Right atrium auricular region (tissue), 2 donors: Measurements from ENCODE around the gene PIF1. TPM values are rescaled to one million over a fixed set of nuclear protein-coding genes. Genes with fewer than 3 reads are reported as not detected.

Experiments
- DNase-seq: peaks from one replicate; pipeline ENCODE4 v3.0.0-alpha.2; 2019; ENCODE audit warnings: low spot score
- H3K27ac ChIP-seq, 2 donors: fragments of 200-600 bp; sonication (generic); 1 replicate in 1 of 2; 2 replicates in 1 of 2; pipeline ENCODE4 v1.5.1; 2016 to 2019
- H3K27me3 ChIP-seq, 2 donors: fragments of 200-600 bp; sonication (generic); one replicate each; pipeline versions ENCODE4 v1.5.1 to v1.6.0; 2017 to 2019
- H3K36me3 ChIP-seq: fragments of 200-600 bp; sonication (generic); one replicate; pipeline ENCODE4 v1.5.1; 2016
- H3K4me1 ChIP-seq, 2 donors: fragments of 200-600 bp; sonication (generic); one replicate each; pipeline versions ENCODE4 v1.5.1 to v1.6.0; 2017 to 2019
- H3K4me3 ChIP-seq, 2 donors: fragments of 200-600 bp; sonication (generic); 1 replicate in 1 of 2; 2 replicates in 1 of 2; pipeline ENCODE4 v1.5.1; 2017 to 2019; ENCODE audit warnings: mild to moderate bottlenecking in 1 of 2, moderate library complexity in 1 of 2
- H3K9me3 ChIP-seq, 2 donors: fragments of 200-600 bp; sonication (generic); one replicate each; pipeline ENCODE4 v1.5.1; 2019
- total RNA-seq, 2 donors: library from RNA; depleted of rRNA; stranded (reverse); fragments of >200 nt; gene quantifications; one replicate each; pipeline ENCODE4 v1.1.0, GENCODE V29; 2016
- TF ChIP-seq, protein P1 (sequence below), 2 donors: fragments of 200-600 bp; sonication (generic); IDR thresholded peaks; one replicate each; pipeline ENCODE4 v1.5.1; 2019; ENCODE audit warnings: antibody characterized with exemption in 2 of 2

The PIF1 gene
- total RNA-seq, 2 donors from 2014 or later, result 0.28 to 0.56 TPM

DNA sequence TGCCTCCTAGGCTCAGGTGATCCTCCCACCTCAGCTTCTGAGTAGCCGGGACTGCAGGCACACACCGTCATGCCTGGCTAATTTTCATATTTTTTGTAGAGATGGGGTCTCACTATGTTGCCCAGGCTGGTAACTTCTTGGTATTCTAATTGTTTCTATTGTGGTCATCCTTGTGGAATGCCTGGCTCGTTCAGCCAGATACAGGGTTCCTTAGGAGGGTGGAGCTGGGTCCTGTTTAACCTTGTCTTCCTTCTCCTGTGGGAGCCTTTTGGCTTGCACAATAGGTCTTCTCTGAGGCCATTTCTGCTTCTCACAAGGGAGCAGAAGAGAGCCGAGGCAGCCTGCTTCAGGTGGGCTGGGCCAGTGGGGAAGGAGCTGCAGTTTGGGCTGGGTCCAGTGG, 32.0 kb upstream of the PIF1 start:
- peaks cover 56% of the 10 kb centered on the region for H3K36me3 ChIP-seq
- H3K9me3 ChIP-seq, result no peaks in the 10 kb centered on the region
- peak overlapping the region; percentile 73 to 82 for H3K27ac ChIP-seq
- H3K4me3 ChIP-seq, result no peak overlapping the region
- peaks cover 0 to 57% of the 10 kb centered on the region in 2 donors for H3K4me1 ChIP-seq
- DNase-seq, result no peak
- TF ChIP-seq, protein P1, sequence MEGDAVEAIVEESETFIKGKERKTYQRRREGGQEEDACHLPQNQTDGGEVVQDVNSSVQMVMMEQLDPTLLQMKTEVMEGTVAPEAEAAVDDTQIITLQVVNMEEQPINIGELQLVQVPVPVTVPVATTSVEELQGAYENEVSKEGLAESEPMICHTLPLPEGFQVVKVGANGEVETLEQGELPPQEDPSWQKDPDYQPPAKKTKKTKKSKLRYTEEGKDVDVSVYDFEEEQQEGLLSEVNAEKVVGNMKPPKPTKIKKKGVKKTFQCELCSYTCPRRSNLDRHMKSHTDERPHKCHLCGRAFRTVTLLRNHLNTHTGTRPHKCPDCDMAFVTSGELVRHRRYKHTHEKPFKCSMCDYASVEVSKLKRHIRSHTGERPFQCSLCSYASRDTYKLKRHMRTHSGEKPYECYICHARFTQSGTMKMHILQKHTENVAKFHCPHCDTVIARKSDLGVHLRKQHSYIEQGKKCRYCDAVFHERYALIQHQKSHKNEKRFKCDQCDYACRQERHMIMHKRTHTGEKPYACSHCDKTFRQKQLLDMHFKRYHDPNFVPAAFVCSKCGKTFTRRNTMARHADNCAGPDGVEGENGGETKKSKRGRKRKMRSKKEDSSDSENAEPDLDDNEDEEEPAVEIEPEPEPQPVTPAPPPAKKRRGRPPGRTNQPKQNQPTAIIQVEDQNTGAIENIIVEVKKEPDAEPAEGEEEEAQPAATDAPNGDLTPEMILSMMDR (IDR thresholded peaks at IDR 0.05), result no peak
- no peaks in the 10 kb centered on the region for H3K27me3 ChIP-seq

DNA sequence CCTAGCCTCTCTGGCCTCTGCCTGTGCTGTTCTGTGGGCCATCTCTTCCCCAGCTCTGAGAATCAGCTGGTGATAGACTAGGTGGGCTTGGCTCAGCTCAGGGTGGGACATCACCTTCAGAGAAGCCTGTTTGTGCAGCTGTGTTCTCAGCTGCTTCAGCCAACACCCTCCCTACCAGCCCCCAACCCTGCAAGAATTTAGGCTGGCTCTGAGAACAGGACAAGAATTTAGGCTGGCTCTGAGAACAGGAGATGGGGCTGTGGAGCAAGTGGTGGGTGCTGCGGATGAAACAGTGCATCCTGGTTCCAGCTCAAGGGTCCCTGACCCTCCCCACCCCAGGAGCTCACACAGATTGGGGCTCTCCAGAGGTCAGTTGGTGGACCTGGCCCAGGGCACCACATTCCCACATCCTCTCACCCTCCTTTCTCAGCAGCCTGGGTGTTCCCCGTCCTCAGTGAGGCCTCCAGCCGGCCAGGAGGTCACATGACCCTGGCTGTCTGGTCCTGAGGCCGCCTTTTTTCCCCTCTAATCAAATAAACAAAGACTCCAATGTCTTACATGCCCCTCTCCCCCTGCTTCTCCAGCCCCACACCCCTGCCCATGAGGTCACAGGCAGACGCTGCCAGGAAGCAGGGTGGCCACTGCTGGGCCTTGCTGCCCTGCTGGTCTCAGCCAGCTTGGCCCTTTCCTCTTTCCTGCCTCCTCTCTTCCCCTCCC, 31.1 kb upstream of the PIF1 start:
- Histone ChIP-seq H3K36me3 (peaks cover 50% of the 10 kb centered on the region), H3K27ac (peak overlapping the region; percentile 73 to 82), H3K9me3 (no peaks in the 10 kb centered on the region), H3K4me1 (peaks cover 0 to 65% of the 10 kb centered on the region in 2 donors), H3K4me3 (no peak overlapping the region), H3K27me3 (no peaks in the 10 kb centered on the region)
- peak; percentile 85 for DNase-seq
- TF ChIP-seq, protein P1 (IDR thresholded peaks at IDR 0.05), result no peak

DNA sequence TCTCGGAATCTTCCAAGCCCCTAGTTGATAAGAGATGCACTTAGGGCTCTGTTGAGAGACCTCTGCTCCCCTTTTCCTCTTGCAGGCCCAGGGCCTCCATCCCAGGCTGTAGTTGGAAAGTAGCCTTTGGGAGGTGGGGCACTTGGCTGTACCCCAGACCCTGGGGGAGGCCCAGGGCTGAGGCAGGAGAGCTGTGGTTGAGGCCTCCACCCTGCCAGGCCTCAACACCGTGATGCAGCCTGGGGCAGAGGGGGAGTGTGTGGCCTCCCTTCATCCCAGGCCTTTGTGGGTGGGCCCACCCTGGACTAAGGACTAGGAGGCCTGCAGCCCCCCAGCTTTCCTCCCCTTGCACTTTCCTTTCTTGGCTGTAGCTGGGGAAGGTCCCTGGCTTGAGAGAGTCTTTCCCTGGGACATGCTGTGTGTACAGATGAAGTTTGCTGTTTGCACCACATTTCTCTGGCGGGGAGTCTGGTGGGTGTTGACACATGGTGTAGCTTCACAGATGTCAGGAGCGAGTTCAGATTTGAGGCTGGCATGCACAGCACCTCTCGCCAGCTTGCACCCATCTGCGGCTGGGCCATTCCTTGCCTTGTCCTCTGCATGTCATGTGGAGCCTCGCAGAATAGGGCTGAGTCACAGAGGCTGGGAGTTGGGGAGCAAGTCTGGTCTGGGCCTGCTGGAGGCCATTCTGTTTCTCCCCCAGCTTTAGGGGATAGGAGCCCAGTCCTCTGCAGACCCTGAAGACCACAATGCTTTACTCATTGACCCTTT, 29.9 kb upstream of the PIF1 start:
- no peak overlapping the region for H3K4me3 ChIP-seq
- H3K27me3 ChIP-seq, result no peaks in the 10 kb centered on the region
- peaks cover 0 to 77% of the 10 kb centered on the region in 2 donors for H3K4me1 ChIP-seq
- TF ChIP-seq, protein P1 (IDR thresholded peaks at IDR 0.05), result no peak
- peaks cover 42% of the 10 kb centered on the region for H3K36me3 ChIP-seq
- peak overlapping the region; percentile 73 to 82 for H3K27ac ChIP-seq
- no peak for DNase-seq
- H3K9me3 ChIP-seq, result no peaks in the 10 kb centered on the region

DNA sequence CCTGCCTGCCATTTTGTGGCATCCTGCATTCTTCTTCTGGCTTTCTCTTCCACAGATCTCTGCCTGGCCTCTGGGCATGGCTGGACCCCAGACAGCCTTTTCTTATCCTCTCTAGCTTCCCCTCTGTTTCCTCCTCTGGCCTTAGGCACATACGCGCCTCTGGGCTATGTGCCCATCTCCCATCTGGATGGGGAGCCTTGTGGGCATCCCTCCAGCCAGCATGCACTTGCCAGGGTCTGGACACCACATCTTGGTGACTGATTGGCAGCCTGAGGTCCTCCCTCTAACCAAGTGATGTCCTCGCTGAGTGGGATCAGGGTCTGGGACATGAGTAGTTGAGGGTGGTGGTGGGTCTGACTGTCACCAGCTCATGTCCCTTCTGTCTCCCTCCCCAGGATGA, 29.1 kb upstream of the PIF1 start:
- TF ChIP-seq, protein P1 (IDR thresholded peaks at IDR 0.05), result no peak
- H3K36me3 ChIP-seq, result peaks cover 42% of the 10 kb centered on the region
- peaks cover 0 to 81% of the 10 kb centered on the region in 2 donors for H3K4me1 ChIP-seq
- no peak for DNase-seq
- no peaks in the 10 kb centered on the region for H3K9me3 ChIP-seq
- H3K27ac ChIP-seq, result peak overlapping the region; percentile 73 to 82
- no peak overlapping the region for H3K4me3 ChIP-seq
- no peaks in the 10 kb centered on the region for H3K27me3 ChIP-seq

DNA sequence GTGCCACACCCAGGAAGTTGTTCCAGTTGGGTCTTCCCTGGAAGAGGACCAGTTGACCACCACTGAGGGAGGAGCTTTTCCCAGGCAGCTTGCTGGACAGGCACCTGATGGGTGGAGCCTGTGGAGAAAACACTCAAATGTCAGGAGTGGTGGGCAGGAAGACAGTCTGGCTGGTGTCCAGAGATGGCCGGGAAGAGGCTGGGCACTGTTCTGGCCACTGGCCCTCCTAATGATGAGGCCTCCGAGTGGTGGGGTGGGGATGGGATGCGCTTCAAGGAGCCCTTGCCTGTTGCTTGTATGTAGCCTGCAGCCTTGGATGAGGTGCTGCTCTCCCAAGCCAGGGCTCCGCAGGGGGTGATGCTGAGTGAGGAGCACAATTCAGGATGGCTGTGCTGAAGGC, 28.6 kb upstream of the PIF1 start:
- Histone ChIP-seq H3K4me1 (peaks cover 0 to 76% of the 10 kb centered on the region in 2 donors), H3K27me3 (no peaks in the 10 kb centered on the region), H3K4me3 (no peak overlapping the region), H3K36me3 (peaks cover 44% of the 10 kb centered on the region), H3K9me3 (no peaks in the 10 kb centered on the region), H3K27ac (peak overlapping the region; percentile 73 to 82)
- no peak for DNase-seq
- TF ChIP-seq, protein P1 (IDR thresholded peaks at IDR 0.05), result no peak
